ENCODE data around the gene USF1. TPM values are rescaled to one million over a fixed set of nuclear protein-coding genes. Genes with fewer than 3 reads are reported as not detected.

Gene USF1
- total RNA-seq, 1 experiment from 2014 or later, result 57.9 TPM

DNA sequence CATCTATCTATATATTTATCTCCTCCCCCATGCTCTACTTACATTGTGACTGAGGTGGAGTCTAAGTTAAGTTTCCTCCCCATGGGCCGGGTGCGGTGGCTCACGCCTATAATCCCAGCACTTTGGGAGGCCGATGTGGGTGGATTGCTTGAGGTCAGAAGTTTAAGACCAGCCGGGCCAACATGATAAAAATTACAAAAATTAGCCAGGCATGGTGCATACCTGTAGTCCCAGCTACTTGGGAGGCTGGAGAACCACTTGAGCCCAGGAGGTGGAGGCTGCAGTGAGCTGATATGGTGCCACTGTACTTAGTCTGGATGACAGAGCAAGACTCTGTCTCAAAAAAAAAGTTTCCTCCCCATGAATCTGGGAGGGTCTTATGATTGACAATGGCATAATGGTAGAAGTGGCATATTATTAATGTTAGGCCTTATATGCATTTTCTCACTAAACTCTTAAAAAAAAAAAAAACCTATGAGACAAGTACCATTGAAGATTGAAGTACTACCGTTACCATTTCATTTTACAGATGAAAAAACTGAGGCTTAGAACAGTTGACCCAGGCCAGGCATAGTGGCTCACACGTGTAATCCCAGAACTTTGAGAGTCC lies 36.1 kb downstream of the USF1 start:
- Histone ChIP-seq H3K36me3 (ENCODE audit: insufficient read depth, low read length, poor library complexity, severe bottlenecking) (no peaks in the 10 kb centered on the region), H3K27ac (ENCODE audit: low read depth, low read length, poor library complexity, severe bottlenecking) (no peak overlapping the region), H3K9me3 (ENCODE audit: low read depth, low read length, poor library complexity, severe bottlenecking) (no peaks in the 10 kb centered on the region), H3K4me1 (ENCODE audit: insufficient read depth, low read length, poor library complexity, severe bottlenecking) (no peaks in the 10 kb centered on the region), H3K4me3 (ENCODE audit: low read depth, low read length, poor library complexity, severe bottlenecking) (no peak overlapping the region), H3K27me3 (replicated peaks; ENCODE audit: insufficient read depth, low read depth, low read length, poor library complexity) (no peaks in the 10 kb centered on the region)
- BruUV-seq (replicated peaks), result no TSS peak
- CTCF ChIA-PET, result no interaction called here
- intact Hi-C loops (cut with micrococcal nuclease; ENCODE audit: unreplicated experiment), result no loop called here
- DNase-seq (ENCODE audit: low spot score), result no peak
- TF ChIP-seq, protein P1, sequence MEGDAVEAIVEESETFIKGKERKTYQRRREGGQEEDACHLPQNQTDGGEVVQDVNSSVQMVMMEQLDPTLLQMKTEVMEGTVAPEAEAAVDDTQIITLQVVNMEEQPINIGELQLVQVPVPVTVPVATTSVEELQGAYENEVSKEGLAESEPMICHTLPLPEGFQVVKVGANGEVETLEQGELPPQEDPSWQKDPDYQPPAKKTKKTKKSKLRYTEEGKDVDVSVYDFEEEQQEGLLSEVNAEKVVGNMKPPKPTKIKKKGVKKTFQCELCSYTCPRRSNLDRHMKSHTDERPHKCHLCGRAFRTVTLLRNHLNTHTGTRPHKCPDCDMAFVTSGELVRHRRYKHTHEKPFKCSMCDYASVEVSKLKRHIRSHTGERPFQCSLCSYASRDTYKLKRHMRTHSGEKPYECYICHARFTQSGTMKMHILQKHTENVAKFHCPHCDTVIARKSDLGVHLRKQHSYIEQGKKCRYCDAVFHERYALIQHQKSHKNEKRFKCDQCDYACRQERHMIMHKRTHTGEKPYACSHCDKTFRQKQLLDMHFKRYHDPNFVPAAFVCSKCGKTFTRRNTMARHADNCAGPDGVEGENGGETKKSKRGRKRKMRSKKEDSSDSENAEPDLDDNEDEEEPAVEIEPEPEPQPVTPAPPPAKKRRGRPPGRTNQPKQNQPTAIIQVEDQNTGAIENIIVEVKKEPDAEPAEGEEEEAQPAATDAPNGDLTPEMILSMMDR (conservative IDR thresholded peaks at IDR 0.05; ENCODE audit: low read depth, low read length), result no peak
- no peak for TF ChIP-seq EZH2 (IDR thresholded peaks at IDR 0.05; ENCODE audit: borderline replicate concordance, low read depth, low read length, poor library complexity, severe bottlenecking)
- POLR2A ChIA-PET (ENCODE audit: low non-redundant PET), result no interaction called here

DNA sequence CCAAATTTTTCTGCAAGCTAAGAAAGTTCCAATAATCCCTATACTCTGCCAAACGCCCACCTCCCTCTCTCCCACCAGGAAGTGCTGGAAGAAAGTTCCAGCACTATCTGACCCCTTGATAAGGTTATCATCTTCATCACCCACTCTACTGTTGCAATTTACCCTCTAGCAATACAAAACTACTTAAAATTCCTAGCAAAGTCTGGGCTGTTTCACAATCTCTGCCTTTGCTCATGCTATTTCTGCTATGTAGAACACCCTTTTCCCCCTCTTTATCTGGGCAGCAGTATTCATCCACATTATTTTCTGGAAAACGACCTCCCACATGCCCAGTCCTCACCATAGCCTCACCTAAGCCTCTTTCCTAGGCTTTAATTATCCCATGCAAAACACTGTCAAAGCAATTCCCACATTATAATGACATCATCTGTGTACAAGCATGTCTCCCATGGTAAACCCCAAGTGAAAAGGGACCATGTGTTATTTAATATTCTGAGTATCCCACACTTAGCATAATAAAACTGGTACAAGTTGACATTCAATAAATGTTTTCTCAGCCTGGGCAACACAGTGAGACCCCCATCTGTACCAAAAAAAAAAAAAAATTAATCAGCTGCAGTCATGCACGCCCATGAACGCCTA lies 36.8 kb downstream of the USF1 start:
- no peak for TF ChIP-seq EZH2 (IDR thresholded peaks at IDR 0.05; ENCODE audit: borderline replicate concordance, low read depth, low read length, poor library complexity, severe bottlenecking)
- TF ChIP-seq, protein P1 (conservative IDR thresholded peaks at IDR 0.05; ENCODE audit: low read depth, low read length), result no peak
- ChIA-PET POLR2A (ENCODE audit: low non-redundant PET) (no interaction called here), CTCF (no interaction called here)
- Histone ChIP-seq H3K36me3 (ENCODE audit: insufficient read depth, low read length, poor library complexity, severe bottlenecking) (no peaks in the 10 kb centered on the region), H3K4me3 (ENCODE audit: low read depth, low read length, poor library complexity, severe bottlenecking) (no peak overlapping the region), H3K9me3 (ENCODE audit: low read depth, low read length, poor library complexity, severe bottlenecking) (no peaks in the 10 kb centered on the region), H3K27me3 (replicated peaks; ENCODE audit: insufficient read depth, low read depth, low read length, poor library complexity) (no peaks in the 10 kb centered on the region), H3K4me1 (ENCODE audit: insufficient read depth, low read length, poor library complexity, severe bottlenecking) (no peaks in the 10 kb centered on the region), H3K27ac (ENCODE audit: low read depth, low read length, poor library complexity, severe bottlenecking) (no peak overlapping the region)
- no TSS peak for BruUV-seq (replicated peaks)
- no peak for DNase-seq (ENCODE audit: low spot score)
- intact Hi-C loops (cut with micrococcal nuclease; ENCODE audit: unreplicated experiment), result no loop called here

DNA sequence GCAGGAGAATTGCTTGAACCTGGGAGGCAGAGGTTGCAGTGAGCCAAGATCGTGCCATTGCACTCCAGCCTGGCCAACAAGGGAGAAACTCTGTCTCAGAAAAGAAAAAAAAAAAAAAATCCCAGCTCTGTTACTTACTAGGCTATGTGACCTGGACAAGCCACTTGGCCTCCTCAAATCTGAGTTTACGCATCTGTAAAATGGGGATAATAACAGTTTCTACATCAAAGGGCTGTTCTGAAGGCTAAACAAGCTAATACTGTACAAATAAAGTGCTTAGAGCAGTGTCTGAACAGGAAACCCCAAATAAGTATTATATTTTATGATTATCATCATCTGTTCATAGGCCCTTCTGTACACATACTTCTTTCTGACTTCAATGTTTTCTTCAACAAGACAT lies 38.4 kb downstream of the USF1 start:
- BruUV-seq (replicated peaks), result no TSS peak
- intact Hi-C loops (cut with micrococcal nuclease; ENCODE audit: unreplicated experiment), result no loop called here
- DNase-seq (ENCODE audit: low spot score), result no peak
- no peaks in the 10 kb centered on the region for H3K36me3 ChIP-seq (ENCODE audit: insufficient read depth, low read length, poor library complexity, severe bottlenecking)
- TF ChIP-seq, protein P1 (conservative IDR thresholded peaks at IDR 0.05; ENCODE audit: low read depth, low read length), result no peak
- no peak for TF ChIP-seq EZH2 (IDR thresholded peaks at IDR 0.05; ENCODE audit: borderline replicate concordance, low read depth, low read length, poor library complexity, severe bottlenecking)
- H3K27me3 ChIP-seq (replicated peaks; ENCODE audit: insufficient read depth, low read depth, low read length, poor library complexity), result no peaks in the 10 kb centered on the region
- no peak overlapping the region for H3K4me3 ChIP-seq (ENCODE audit: low read depth, low read length, poor library complexity, severe bottlenecking)
- H3K9me3 ChIP-seq (ENCODE audit: low read depth, low read length, poor library complexity, severe bottlenecking), result no peaks in the 10 kb centered on the region
- no peak overlapping the region for H3K27ac ChIP-seq (ENCODE audit: low read depth, low read length, poor library complexity, severe bottlenecking)
- POLR2A ChIA-PET (ENCODE audit: low non-redundant PET), result no interaction called here
- H3K4me1 ChIP-seq (ENCODE audit: insufficient read depth, low read length, poor library complexity, severe bottlenecking), result no peaks in the 10 kb centered on the region
- CTCF ChIA-PET, result no interaction called here
